Breast epithelium (tissue), 3 donors: ENCODE data around the gene GAN.

ENCODE experiments used
- CTCF ChIP-seq, 3 donors: fragments of 450-650 bp; IDR thresholded peaks; one replicate each; pipeline ENCODE4 v1.5.1; 2016 to 2017; ENCODE audit warnings: antibody characterized with exemption in 3 of 3, mild to moderate bottlenecking in 3 of 3, moderate library complexity in 3 of 3
- POLR2A ChIP-seq: fragments of 450-650 bp; IDR thresholded peaks from one replicate; pipeline ENCODE4 v1.6.1; 2016; ENCODE audit warnings: antibody characterized with exemption, mild to moderate bottlenecking, moderate library complexity

GRCh38 chr16:81350306-81350615 is 35.5 kb downstream of the GAN start:
- TF ChIP-seq CTCF (IDR thresholded peaks at IDR 0.05) (no peak), POLR2A (no peak)
